Measurements from ENCODE around the gene SSBP2. TPM values are rescaled to one million over a fixed set of nuclear protein-coding genes. Genes with fewer than 3 reads are reported as not detected.

The SSBP2 gene
- total RNA-seq, 3 donors from 2014 or later, result 17.5 to 77.9 (median 20.9) TPM

GRCh38 chr5:81429985-81430384, 320.9 kb downstream of the SSBP2 start:
- intact Hi-C loops (cut with DNase I, micrococcal nuclease), result loop anchor here in 1 of 2 donors (10.0 kb wide), 2 partner anchors 415 to 795 kb away; no protein-coding TSS in a partner anchor
- Histone ChIP-seq H3K9me3 (no peaks in the 10 kb centered on the region), H3K4me1 (ENCODE audit: low read depth) (no peaks in the 10 kb centered on the region), H3K36me3 (ENCODE audit: low read depth) (no peaks in the 10 kb centered on the region), H3K4me3 (no peak overlapping the region)
- DNase-seq, result no peak
- no peak for ATAC-seq
- TF ChIP-seq, protein P1, sequence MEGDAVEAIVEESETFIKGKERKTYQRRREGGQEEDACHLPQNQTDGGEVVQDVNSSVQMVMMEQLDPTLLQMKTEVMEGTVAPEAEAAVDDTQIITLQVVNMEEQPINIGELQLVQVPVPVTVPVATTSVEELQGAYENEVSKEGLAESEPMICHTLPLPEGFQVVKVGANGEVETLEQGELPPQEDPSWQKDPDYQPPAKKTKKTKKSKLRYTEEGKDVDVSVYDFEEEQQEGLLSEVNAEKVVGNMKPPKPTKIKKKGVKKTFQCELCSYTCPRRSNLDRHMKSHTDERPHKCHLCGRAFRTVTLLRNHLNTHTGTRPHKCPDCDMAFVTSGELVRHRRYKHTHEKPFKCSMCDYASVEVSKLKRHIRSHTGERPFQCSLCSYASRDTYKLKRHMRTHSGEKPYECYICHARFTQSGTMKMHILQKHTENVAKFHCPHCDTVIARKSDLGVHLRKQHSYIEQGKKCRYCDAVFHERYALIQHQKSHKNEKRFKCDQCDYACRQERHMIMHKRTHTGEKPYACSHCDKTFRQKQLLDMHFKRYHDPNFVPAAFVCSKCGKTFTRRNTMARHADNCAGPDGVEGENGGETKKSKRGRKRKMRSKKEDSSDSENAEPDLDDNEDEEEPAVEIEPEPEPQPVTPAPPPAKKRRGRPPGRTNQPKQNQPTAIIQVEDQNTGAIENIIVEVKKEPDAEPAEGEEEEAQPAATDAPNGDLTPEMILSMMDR (IDR thresholded peaks at IDR 0.05), result no peak

GRCh38 chr5:81429363-81429762, 321.5 kb downstream of the SSBP2 start:
- TF ChIP-seq, protein P1 (IDR thresholded peaks at IDR 0.05), result no peak
- H3K4me1 ChIP-seq (ENCODE audit: low read depth), result no peaks in the 10 kb centered on the region
- H3K9me3 ChIP-seq, result no peaks in the 10 kb centered on the region
- no peaks in the 10 kb centered on the region for H3K36me3 ChIP-seq (ENCODE audit: low read depth)
- intact Hi-C loops (cut with DNase I, micrococcal nuclease), result loop anchor here in 1 of 2 donors (10.0 kb wide), 2 partner anchors 415 to 795 kb away; no protein-coding TSS in a partner anchor
- DNase-seq, result no peak
- H3K4me3 ChIP-seq, result no peak overlapping the region
- ATAC-seq, result no peak

- DNase-seq (no peak), ATAC-seq (no peak)
- TF ChIP-seq, protein P1 (IDR thresholded peaks at IDR 0.05), result no peak
- intact Hi-C loops (cut with DNase I, micrococcal nuclease), result loop anchor here in 1 of 2 donors (10.0 kb wide), 2 partner anchors 416 to 796 kb away; no protein-coding TSS in a partner anchor
- no peaks in the 10 kb centered on the region for H3K9me3 ChIP-seq
- H3K36me3 ChIP-seq (ENCODE audit: low read depth), result no peaks in the 10 kb centered on the region
- H3K4me3 ChIP-seq, result no peak overlapping the region
- H3K4me1 ChIP-seq (ENCODE audit: low read depth), result no peaks in the 10 kb centered on the region
Observed at GRCh38 chr5:81428861-81429260, 322.0 kb downstream of the SSBP2 start.

DNA sequence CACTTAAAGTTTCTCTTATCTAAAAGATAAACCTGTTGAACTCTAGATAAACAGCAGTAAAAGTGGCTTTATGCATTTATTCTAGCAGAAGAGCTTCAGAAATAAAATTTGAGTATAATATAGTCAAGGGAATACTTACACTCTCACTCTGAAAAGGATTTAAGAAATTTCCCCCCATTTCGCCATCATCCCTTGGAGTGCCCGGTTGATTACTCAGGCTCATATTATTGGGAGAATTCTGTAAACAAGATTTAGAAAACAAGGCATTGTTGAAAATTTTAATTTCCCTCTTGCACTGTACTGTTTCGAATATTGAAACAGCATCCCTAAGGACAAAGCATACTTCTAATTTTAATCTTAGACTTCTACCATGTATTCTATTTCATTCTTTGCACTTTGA, 322.5 kb downstream of the SSBP2 start:
- no peaks in the 10 kb centered on the region for H3K9me3 ChIP-seq
- no peak for DNase-seq
- intact Hi-C loops (cut with DNase I, micrococcal nuclease), result loop anchor here in 1 of 2 donors (10.0 kb wide), 2 partner anchors 416 to 796 kb away; no protein-coding TSS in a partner anchor
- H3K4me1 ChIP-seq (ENCODE audit: low read depth), result no peaks in the 10 kb centered on the region
- no peak overlapping the region for H3K4me3 ChIP-seq
- ATAC-seq, result no peak
- no peaks in the 10 kb centered on the region for H3K36me3 ChIP-seq (ENCODE audit: low read depth)
- TF ChIP-seq, protein P1 (IDR thresholded peaks at IDR 0.05), result no peak

GRCh38 chr5:81427566-81427965, 323.3 kb downstream of the SSBP2 start:
- TF ChIP-seq, protein P1 (IDR thresholded peaks at IDR 0.05), result no peak
- Histone ChIP-seq H3K9me3 (no peaks in the 10 kb centered on the region), H3K4me1 (ENCODE audit: low read depth) (no peaks in the 10 kb centered on the region), H3K36me3 (ENCODE audit: low read depth) (no peaks in the 10 kb centered on the region), H3K4me3 (no peak overlapping the region)
- ATAC-seq, result no peak
- DNase-seq, result no peak
- intact Hi-C loops (cut with DNase I, micrococcal nuclease), result loop anchor here in 1 of 2 donors (10.0 kb wide), 2 partner anchors 417 to 797 kb away; no protein-coding TSS in a partner anchor
